ENCODE measurements around the gene SIAH3.
A peak's percentile ranks its signal among the peaks of the same experiment; 100 is the strongest.

SIAH3 gene

DNA sequence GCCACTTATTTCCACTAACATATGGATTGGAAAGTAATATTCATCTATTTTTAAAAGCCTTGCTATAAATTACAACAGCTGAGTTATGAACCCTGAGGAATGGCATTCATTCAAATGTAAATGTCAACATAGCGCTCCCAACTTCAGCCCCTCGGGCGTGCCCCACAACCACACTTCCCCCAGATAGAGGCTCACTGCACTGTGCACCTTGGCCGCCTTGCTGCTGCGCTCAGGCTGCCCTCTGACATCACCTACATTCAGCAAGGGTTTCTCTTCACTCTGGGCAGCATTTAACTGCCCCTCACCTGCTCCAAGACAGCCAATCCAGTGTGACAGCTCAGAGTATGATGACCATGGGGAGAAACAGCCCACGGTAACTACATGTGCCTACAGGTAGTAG, 35.1 kb downstream of the SIAH3 start:
- H3K4me3 ChIP-seq (replicated peaks; ENCODE audit: low read depth, low read length) = no peak overlapping the region
- TF ChIP-seq, protein P1, sequence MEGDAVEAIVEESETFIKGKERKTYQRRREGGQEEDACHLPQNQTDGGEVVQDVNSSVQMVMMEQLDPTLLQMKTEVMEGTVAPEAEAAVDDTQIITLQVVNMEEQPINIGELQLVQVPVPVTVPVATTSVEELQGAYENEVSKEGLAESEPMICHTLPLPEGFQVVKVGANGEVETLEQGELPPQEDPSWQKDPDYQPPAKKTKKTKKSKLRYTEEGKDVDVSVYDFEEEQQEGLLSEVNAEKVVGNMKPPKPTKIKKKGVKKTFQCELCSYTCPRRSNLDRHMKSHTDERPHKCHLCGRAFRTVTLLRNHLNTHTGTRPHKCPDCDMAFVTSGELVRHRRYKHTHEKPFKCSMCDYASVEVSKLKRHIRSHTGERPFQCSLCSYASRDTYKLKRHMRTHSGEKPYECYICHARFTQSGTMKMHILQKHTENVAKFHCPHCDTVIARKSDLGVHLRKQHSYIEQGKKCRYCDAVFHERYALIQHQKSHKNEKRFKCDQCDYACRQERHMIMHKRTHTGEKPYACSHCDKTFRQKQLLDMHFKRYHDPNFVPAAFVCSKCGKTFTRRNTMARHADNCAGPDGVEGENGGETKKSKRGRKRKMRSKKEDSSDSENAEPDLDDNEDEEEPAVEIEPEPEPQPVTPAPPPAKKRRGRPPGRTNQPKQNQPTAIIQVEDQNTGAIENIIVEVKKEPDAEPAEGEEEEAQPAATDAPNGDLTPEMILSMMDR (IDR thresholded peaks at IDR 0.05; ENCODE audit: low read length, missing control alignments) = no peak
- no peak for DNase-seq (ENCODE audit: low read depth)

DNA sequence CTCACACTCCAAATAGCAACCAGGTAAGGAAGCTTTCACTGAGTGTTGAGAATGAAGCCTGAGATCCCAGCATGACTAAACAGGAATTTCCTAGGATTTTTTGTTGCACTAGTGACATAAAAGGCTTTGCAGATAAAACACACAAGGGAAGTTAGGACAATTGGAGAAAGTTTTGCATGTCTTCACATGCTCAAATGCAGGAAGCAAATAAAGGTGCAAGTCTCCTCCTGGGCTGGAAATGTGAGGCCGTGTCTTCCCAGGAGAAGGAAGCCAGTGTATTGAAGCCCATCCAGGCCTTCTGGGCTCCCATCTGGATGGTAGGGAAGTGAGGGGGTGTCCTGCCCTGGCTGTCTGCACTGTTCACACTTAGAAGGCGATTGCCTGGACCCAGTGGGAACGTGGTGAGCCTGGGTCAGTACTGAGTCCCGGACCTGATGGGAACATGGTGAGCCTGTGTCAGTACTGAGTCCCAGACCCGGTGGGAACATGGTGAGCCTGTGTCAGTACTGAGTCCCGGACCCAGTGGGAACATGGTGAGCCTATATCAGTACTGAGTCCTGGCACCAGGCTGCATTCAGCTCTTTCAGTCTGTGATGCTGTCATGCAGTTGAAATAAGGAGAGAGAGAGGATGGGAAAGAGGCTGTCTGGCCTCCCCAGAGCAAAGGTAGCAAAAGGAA, 38.7 kb downstream of the SIAH3 start:
- H3K4me3 ChIP-seq (replicated peaks; ENCODE audit: low read depth, low read length) = no peak overlapping the region
- DNase-seq (ENCODE audit: low read depth) = no peak
- TF ChIP-seq, protein P1 (IDR thresholded peaks at IDR 0.05; ENCODE audit: low read length, missing control alignments) = no peak

DNA sequence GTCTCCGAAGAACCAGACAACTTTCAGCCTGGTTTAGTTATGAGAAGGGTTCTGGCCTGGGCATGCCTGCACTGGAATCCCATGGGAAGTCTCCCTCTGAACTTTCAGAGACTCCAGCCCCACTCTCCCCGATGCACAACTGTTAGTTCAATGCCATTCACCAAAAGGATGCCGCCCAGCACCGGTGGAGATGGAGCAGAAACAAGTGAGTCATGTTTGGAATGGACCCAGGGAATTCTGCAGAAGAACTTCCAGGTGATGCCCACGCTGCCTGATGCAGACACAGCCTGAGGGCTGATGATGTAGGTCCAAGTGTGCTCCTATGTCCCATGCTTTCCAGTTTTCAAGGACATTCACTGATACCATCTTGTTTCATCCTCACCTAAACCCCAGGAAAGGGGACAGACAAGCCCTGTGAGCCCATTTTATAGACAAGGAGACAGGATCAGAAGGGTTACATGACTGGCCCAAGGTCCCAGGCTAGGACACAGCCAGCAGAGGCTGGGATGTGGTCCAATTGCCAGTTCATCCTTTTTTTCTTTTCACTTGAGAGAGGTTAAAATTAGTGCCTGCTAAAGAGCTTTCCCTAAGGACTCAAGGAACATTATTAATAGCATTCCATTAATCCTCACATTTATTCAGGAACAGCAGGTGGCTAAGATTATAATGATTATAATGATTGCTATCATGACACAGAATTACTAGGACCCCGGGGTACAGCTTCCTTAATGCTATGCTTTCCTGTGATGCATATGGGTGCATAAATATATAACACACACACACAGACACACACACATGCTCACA, 39.5 kb downstream of the SIAH3 start:
- TF ChIP-seq, protein P1 (IDR thresholded peaks at IDR 0.05; ENCODE audit: low read length, missing control alignments) = no peak
- H3K4me3 ChIP-seq (replicated peaks; ENCODE audit: low read depth, low read length) = no peak overlapping the region
- DNase-seq (ENCODE audit: low read depth) = no peak

DNA sequence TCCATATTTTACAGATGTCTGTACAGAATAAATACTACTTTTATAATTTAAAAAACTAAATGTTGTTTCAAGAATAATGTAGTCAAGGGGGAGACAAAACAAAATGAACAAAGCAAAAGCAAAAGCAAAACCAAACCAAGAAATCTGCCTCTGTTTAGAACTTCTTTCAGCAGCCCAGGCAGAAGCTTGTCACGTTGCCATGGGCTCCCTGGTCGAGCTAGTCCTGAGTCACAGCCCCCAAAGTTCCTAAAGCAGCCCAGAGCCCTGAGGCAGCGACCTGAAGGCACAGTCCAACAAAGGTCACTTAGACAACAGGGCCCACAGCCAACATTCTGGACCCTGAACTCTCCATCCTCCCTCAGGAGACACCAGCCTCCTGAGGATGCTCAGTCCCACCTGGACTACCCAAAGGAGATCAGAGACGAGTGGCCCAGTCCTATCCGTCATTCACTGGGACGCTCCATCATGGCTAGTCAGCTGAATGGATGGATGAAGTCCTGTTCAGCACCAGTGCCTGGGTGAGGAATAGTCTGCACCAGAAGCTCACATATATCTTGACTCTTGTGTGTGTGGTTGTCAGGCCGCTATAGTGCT, 41.7 kb downstream of the SIAH3 start:
- no peak overlapping the region for H3K4me3 ChIP-seq (replicated peaks; ENCODE audit: low read depth, low read length)
- TF ChIP-seq, protein P1 (IDR thresholded peaks at IDR 0.05; ENCODE audit: low read length, missing control alignments) = no peak
- no peak for DNase-seq (ENCODE audit: low read depth)

DNA sequence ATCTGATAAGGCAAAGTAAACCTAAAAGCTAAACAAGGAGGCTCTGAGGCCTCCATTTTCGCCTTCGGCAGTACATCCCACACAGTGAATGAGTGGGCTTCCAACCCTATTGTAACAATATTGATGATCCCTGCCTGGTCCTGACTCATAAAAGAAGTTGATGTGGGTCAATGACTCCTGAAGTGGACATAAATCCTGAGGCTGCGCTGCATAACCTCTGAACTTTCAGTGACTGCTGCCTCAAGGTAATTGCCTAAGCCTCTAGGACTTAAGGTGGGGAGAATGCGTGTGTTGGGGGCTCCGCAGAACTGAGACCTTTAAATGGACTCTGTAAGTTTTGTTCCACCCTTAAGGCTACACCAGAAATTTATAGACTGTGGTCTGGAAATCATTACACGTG, 42.6 kb downstream of the SIAH3 start:
- no peak overlapping the region for H3K4me3 ChIP-seq (replicated peaks; ENCODE audit: low read depth, low read length)
- DNase-seq (ENCODE audit: low read depth) = no peak
- TF ChIP-seq, protein P1 (IDR thresholded peaks at IDR 0.05; ENCODE audit: low read length, missing control alignments) = no peak

DNA sequence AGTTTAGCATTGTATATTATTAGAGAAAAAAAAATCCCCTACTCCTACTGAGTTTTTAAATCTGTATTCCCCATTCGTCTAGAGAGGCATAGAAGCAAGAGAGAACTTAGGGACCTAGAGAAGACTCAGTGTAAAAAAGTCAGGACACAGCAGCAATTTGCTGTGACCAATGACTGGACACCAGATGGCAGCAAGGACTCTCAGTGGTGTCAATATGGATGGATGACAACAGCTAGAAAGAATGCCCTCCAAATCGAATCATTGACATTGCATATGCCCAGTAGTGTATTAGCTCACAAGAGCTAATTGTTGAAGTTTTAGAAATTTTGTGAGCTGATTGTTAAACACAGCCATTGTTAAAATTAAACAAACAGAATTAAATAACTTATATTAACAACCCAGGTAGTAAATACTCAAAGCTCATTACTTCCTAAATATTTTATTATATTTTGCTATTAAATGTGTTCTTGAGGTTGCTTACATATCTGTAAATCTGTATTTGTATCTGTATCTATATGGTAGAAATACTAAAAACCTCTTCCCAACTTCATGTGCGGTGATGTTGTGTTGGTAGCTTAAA, 43.9 kb downstream of the SIAH3 start:
- TF ChIP-seq, protein P1 (IDR thresholded peaks at IDR 0.05; ENCODE audit: low read length, missing control alignments) = peak; percentile 60
- peak; percentile 56 for DNase-seq (ENCODE audit: low read depth)
- H3K4me3 ChIP-seq (replicated peaks; ENCODE audit: low read depth, low read length) = no peak overlapping the region
